Hepatocyte (in vitro differentiated cells): ENCODE measurements around the gene TMC1. TPM values are rescaled to one million over a fixed set of nuclear protein-coding genes. Genes with fewer than 3 reads are reported as not detected.
"Not testable (repeated sequence)": the region's sequence is repeated elsewhere in the genome, so short reads cannot be mapped to it uniquely, and the experiment has no call there.

Experiments
- DNase-seq: peaks from one replicate; pipeline ENCODE4 v3.0.0-alpha.2; 2016; ENCODE audit warnings: low spot score
- H2AFZ ChIP-seq: fragments of 200-600 bp; sonication (generic); 2 replicates; pipeline ENCODE4 v1.6.0; 2016; ENCODE audit warnings: antibody characterized with exemption, mild to moderate bottlenecking
- H3K27ac ChIP-seq: fragments of 200-600 bp; sonication (generic); 2 replicates; pipeline ENCODE4 v1.5.1; 2016; ENCODE audit warnings: mild to moderate bottlenecking
- H3K27me3 ChIP-seq: fragments of 200-600 bp; sonication (generic); 2 replicates; pipeline ENCODE4 v1.6.1; 2016
- H3K36me3 ChIP-seq: fragments of 200-600 bp; sonication (generic); replicated peaks from 2 replicates; pipeline ENCODE4 v1.5.1; 2016; ENCODE audit warnings: low read depth; ENCODE audit not compliant: insufficient read depth
- H3K4me1 ChIP-seq: fragments of 200-600 bp; sonication (generic); 2 replicates; pipeline ENCODE4 v1.5.1; 2016; ENCODE audit warnings: mild to moderate bottlenecking, moderate library complexity; ENCODE audit not compliant: insufficient read depth
- H3K4me2 ChIP-seq: fragments of 200-600 bp; sonication (generic); 2 replicates; pipeline ENCODE4 v1.6.0; 2016
- H3K4me3 ChIP-seq: fragments of 200-600 bp; sonication (generic); 2 replicates; pipeline ENCODE4 v1.5.1; 2016; ENCODE audit warnings: mild to moderate bottlenecking
- H3K79me2 ChIP-seq: fragments of 200-600 bp; sonication (generic); 2 replicates; pipeline ENCODE4 v1.6.0; 2017; ENCODE audit warnings: mild to moderate bottlenecking
- H3K9me2 ChIP-seq: fragments of 200-600 bp; sonication (generic); replicated peaks from 2 replicates; pipeline ENCODE4 v1.6.0; 2017; ENCODE audit warnings: mild to moderate bottlenecking; ENCODE audit not compliant: insufficient read depth
- H3K9me3 ChIP-seq: fragments of 200-600 bp; sonication (generic); 2 replicates; pipeline ENCODE4 v1.5.1; 2016; ENCODE audit warnings: low read depth, mild to moderate bottlenecking
- H4K20me1 ChIP-seq: fragments of 200-600 bp; sonication (generic); 2 replicates; pipeline ENCODE4 v1.6.0; 2016; ENCODE audit warnings: mild to moderate bottlenecking; ENCODE audit not compliant: insufficient read depth, poor library complexity, severe bottlenecking
- EZH2 ChIP-seq: fragments of 200-600 bp; sonication (generic); IDR thresholded peaks from 2 replicates; pipeline ENCODE4 v1.6.1; 2016; ENCODE audit warnings: antibody characterized with exemption, mild to moderate bottlenecking, borderline replicate concordance
- EZH2phosphoT487 ChIP-seq: fragments of 200-600 bp; sonication (generic); IDR thresholded peaks from one replicate; pipeline ENCODE4 v1.6.1; 2018; ENCODE audit warnings: antibody characterized with exemption, mild to moderate bottlenecking, low read depth, moderate library complexity; ENCODE audit not compliant: unreplicated experiment, severe bottlenecking
- WGBS: methylation state at CpG from one replicate; pipeline ENCODE4 v1.1.6; 2016; ENCODE audit warnings: low lambda C conversion rate; ENCODE audit errors: missing lambda C conversion rate; 5-methylcytosine and 5-hydroxymethylcytosine counted together
- polyA plus RNA-seq: library from polyadenylated mRNA; unstranded; fragments of >200 nt; fragmentation: Nextera tagmentation; extraction: Ambion mirVana; gene quantifications from 2 replicates; pipeline ENCODE4 v1.2.1, GENCODE V29; 2016
- total RNA-seq: library from RNA; depleted of rRNA; stranded (reverse); fragments of >200 nt; gene quantifications from 2 replicates; pipeline ENCODE4 v1.2.3, GENCODE V29; 2014
- TF ChIP-seq, protein P1 (sequence below): fragments of 200-600 bp; sonication (generic); IDR thresholded peaks from 2 replicates; pipeline ENCODE4 v1.5.1; 2016; ENCODE audit warnings: antibody characterized with exemption, mild to moderate bottlenecking; ENCODE audit not compliant: poor library complexity

The TMC1 gene
- total and polyA plus RNA-seq, 2 experiments from 2014 or later: 0.20 to 0.23 TPM

DNA sequence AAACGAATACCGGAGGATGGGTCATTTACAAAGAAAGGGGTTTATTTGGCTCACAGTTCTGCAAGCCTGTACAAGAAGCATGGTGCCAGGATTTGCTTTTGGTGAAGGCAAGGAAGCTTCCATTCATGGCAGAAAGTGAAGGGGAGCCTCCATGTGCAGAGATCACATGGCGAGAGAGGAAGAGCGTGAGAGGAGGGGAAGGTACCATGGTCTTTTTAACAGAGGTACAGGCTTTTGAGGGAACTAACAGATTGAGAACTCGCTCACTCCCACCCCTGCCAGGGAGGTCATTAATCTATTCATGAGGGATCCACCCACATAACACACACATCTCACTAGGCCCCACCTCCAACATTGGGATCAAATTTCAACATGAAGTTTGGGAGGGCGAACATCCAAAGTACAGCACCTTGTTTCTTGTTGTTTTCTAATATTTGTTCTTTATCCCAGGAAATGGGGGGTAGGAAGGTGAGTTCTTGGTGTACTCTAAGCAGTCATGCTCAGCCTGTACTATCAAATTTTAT lies 18.5 kb downstream of the TMC1 start:
- no peaks in the 10 kb centered on the region for H3K9me2 ChIP-seq
- no peaks in the 10 kb centered on the region for H3K79me2 ChIP-seq
- no peak overlapping the region for H3K4me2 ChIP-seq
- no peak for DNase-seq
- no peaks in the 10 kb centered on the region for H3K36me3 ChIP-seq
- no peaks in the 10 kb centered on the region for H3K9me3 ChIP-seq
- H3K4me3 ChIP-seq: no peak overlapping the region
- no peak overlapping the region for H3K27ac ChIP-seq
- H2AFZ ChIP-seq: no peak overlapping the region
- 94% methylated on average over 6 of the region's 6 CpGs for WGBS
- no peaks in the 10 kb centered on the region for H3K4me1 ChIP-seq
- TF ChIP-seq, protein P1, sequence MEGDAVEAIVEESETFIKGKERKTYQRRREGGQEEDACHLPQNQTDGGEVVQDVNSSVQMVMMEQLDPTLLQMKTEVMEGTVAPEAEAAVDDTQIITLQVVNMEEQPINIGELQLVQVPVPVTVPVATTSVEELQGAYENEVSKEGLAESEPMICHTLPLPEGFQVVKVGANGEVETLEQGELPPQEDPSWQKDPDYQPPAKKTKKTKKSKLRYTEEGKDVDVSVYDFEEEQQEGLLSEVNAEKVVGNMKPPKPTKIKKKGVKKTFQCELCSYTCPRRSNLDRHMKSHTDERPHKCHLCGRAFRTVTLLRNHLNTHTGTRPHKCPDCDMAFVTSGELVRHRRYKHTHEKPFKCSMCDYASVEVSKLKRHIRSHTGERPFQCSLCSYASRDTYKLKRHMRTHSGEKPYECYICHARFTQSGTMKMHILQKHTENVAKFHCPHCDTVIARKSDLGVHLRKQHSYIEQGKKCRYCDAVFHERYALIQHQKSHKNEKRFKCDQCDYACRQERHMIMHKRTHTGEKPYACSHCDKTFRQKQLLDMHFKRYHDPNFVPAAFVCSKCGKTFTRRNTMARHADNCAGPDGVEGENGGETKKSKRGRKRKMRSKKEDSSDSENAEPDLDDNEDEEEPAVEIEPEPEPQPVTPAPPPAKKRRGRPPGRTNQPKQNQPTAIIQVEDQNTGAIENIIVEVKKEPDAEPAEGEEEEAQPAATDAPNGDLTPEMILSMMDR: no peak
- TF ChIP-seq EZH2: no peak
- no peak for TF ChIP-seq EZH2phosphoT487
- no peaks in the 10 kb centered on the region for H4K20me1 ChIP-seq
- no peaks in the 10 kb centered on the region for H3K27me3 ChIP-seq

DNA sequence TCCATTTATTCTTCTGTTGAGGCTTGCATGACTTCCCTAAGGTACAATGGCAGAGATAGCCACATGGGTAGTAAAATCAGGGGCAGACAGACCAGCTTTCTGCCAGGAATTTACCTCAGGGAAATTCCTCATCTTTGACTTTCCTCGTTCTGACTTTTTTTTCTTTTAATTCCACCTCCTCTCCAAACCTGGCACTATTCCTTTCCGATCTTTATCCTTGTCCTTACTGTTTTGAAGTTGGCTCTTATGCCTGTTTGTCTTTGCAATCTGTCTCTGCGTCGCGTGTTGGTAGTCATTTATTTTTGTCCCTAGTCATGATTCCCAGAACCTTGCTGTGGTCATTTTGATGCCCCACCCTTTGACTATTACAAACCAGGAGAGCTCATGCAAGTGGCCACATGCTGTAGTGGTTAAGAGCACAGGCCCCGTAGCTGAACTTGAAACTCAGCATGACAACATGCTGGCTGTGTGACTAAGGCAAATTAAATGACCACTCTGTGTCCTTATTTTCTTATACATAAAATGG lies 19.0 kb downstream of the TMC1 start:
- H3K4me1 ChIP-seq: no peaks in the 10 kb centered on the region
- H3K79me2 ChIP-seq: no peaks in the 10 kb centered on the region
- no peak overlapping the region for H3K4me2 ChIP-seq
- H3K9me2 ChIP-seq: no peaks in the 10 kb centered on the region
- H3K27me3 ChIP-seq: no peaks in the 10 kb centered on the region
- no peaks in the 10 kb centered on the region for H3K36me3 ChIP-seq
- 70% methylated on average over 6 of the region's 6 CpGs for WGBS
- no peaks in the 10 kb centered on the region for H3K9me3 ChIP-seq
- TF ChIP-seq EZH2: no peak
- no peak for TF ChIP-seq EZH2phosphoT487
- TF ChIP-seq, protein P1: no peak
- no peak overlapping the region for H3K27ac ChIP-seq
- no peak overlapping the region for H3K4me3 ChIP-seq
- DNase-seq: no peak
- no peak overlapping the region for H2AFZ ChIP-seq
- H4K20me1 ChIP-seq: no peaks in the 10 kb centered on the region

DNA sequence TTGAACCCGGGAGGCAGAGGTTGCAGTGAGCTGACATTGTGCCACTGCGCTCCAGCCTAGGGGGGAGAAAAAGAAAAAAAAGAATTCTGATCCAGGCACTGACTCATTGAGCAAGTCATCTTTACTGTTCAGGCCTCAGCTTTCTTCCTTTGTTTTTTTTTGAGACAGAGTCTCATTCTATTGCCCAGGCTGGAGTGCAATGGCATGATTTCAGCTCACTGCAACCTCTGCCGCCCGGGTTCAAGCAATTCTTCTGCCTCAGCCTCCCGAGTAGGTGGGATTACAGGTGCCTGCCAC lies 21.1 kb downstream of the TMC1 start:
- 91% methylated on average over 5 of the region's 5 CpGs for WGBS
- H3K79me2 ChIP-seq, H3K4me1 ChIP-seq, H3K36me3 ChIP-seq, H4K20me1 ChIP-seq, H3K9me3 ChIP-seq, H3K4me2 ChIP-seq, H3K4me3 ChIP-seq, H2AFZ ChIP-seq, H3K27ac ChIP-seq, H3K9me2 ChIP-seq, DNase-seq, H3K27me3 ChIP-seq: not testable (repeated sequence)

DNA sequence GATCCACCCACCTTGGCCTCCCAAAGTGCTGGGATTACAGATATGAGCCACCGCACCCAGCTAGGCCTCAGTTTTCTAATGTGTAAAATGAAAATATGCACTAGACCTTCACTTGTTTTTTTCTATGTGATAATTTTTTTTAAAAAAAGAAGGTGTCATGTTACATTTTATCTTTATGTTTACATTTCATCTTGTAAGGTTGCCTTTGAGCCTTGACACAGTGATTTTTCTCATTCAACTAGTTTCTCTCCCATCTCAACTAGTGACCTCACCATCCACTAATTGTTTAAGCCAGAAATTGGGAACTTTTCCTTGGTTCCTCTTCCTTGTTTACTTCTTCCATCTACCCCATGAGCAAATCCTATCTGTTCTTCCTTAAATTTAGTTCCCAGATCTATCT lies 21.5 kb downstream of the TMC1 start:
- H3K9me2 ChIP-seq: no peaks in the 10 kb centered on the region
- no peaks in the 10 kb centered on the region for H3K36me3 ChIP-seq
- H3K27ac ChIP-seq: no peak overlapping the region
- H3K27me3 ChIP-seq: no peaks in the 10 kb centered on the region
- no peak overlapping the region for H3K4me2 ChIP-seq
- 92% methylated on average over 1 of the region's 1 CpG for WGBS
- H3K9me3 ChIP-seq: no peaks in the 10 kb centered on the region
- no peak overlapping the region for H3K4me3 ChIP-seq
- no peaks in the 10 kb centered on the region for H3K4me1 ChIP-seq
- no peak overlapping the region for H2AFZ ChIP-seq
- DNase-seq: no peak
- TF ChIP-seq, protein P1: no peak
- TF ChIP-seq EZH2: no peak
- no peak for TF ChIP-seq EZH2phosphoT487
- no peaks in the 10 kb centered on the region for H4K20me1 ChIP-seq
- H3K79me2 ChIP-seq: no peaks in the 10 kb centered on the region
